Activated CD4-positive, alpha-beta memory T cell treated with anti-CD3 and anti-CD28 coated beads for 36 hours (primary cell): Measurements from ENCODE around the gene TTR. TPM values are rescaled to one million over a fixed set of nuclear protein-coding genes. Genes with fewer than 3 reads are reported as not detected.

ENCODE experiments used
- CTCF ChIA-PET: fragments of 350-600 bp; sonication (Branson Sonifier 250); formaldehyde crosslinking; loops from one replicate; lab custom pipeline; 2021; ENCODE audit warnings: antibody characterized with exemption, inconsistent platforms; lab: Charles Lee
- POLR2A ChIA-PET: fragments of 350-600 bp; sonication (Branson Sonifier 250); formaldehyde crosslinking; loops from one replicate; lab custom pipeline; 2021; ENCODE audit warnings: antibody characterized with exemption; lab: Charles Lee
- DNase-seq: peaks from one replicate; pipeline ENCODE4 v3.0.0-alpha.2; 2020
- H3K27ac Mint-ChIP-seq: one replicate; pipeline ENCODE4 v1.8.0; 2021; ENCODE audit warnings: mixed read lengths
- H3K27me3 Mint-ChIP-seq: one replicate; pipeline ENCODE4 v1.8.0; 2021; ENCODE audit warnings: mixed read lengths
- H3K36me3 Mint-ChIP-seq: one replicate; pipeline ENCODE4 v1.8.0; 2021; ENCODE audit warnings: mixed read lengths
- H3K4me1 Mint-ChIP-seq: one replicate; pipeline ENCODE4 v1.8.0; 2021; ENCODE audit warnings: low read depth, mixed read lengths
- H3K4me3 Mint-ChIP-seq: one replicate; pipeline ENCODE4 v1.8.0; 2021; ENCODE audit warnings: mild to moderate bottlenecking, mixed read lengths
- H3K9me3 Mint-ChIP-seq: one replicate; pipeline ENCODE4 v1.8.0; 2021; ENCODE audit warnings: mixed read lengths
- intact Hi-C: fragments of 100-400 bp; cut with micrococcal nuclease; formaldehyde crosslinking; loops from one replicate; pipeline ENCODE4 v1.15.1; 2023
- total RNA-seq, 2 experiments: library from RNA; stranded (reverse); gene quantifications; one replicate each; pipeline ENCODE4 v1.2.3, GENCODE V29; 2021

Gene TTR
- total RNA-seq, 2 experiments from 2014 or later = not detected

DNA sequence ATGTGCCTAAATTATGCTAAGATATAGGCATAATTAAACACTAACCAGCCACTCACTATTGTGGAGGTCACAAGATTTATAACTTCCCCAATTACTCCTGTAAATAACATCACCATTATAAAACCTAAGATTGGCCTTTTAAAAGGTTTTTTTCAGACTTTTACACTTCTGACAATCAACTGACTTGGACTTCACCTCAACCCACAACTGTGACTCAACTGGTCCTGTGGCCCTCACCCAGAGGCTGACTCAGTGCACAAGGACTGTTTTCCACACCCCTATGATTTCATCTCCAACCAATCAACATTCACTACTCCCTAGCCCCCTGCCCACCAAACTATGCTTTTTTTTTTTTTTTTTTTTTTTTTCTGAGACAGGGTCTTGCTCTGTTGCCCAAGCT is 11.6 kb downstream of the TTR start:
- Mint-ChIP-seq H3K27ac (no peak overlapping the region), H3K4me3 (no peak overlapping the region), H3K4me1 (no peaks in the 10 kb centered on the region), H3K36me3 (no peaks in the 10 kb centered on the region), H3K27me3 (peaks cover 7% of the 10 kb centered on the region), H3K9me3 (no peaks in the 10 kb centered on the region)
- peak; percentile 48 for DNase-seq
- POLR2A ChIA-PET = no interaction called here
- CTCF ChIA-PET = no interaction called here
- intact Hi-C loops = loop anchor here (2.0 kb wide), 1 partner anchor 81 kb away; the partner anchor contains the start of gene B4GALT6

DNA sequence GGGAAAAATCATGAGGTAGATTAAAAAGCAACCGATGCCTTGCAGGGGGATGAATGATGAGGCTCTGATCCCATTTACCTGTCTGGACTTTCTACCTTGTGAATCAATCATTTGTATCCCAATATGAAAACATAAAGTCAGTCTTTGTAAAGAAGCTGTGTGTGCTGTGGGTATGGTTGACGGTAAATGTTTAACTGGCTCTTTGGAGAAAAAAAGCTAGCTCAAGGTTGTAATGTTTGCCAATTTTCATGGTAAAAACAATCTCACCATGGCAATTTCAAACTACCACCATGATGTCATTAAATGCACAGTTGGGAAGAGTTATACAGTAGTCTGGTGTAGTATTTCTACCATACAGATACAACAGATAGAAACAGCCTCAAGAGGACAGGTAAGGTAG is 14.6 kb downstream of the TTR start:
- Mint-ChIP-seq H3K4me3 (no peak overlapping the region), H3K27ac (no peak overlapping the region), H3K27me3 (peaks cover 6% of the 10 kb centered on the region), H3K36me3 (no peaks in the 10 kb centered on the region), H3K4me1 (no peaks in the 10 kb centered on the region), H3K9me3 (no peaks in the 10 kb centered on the region)
- intact Hi-C loops = no loop called here
- POLR2A ChIA-PET = no interaction called here
- CTCF ChIA-PET = no interaction called here
- DNase-seq = no peak

DNA sequence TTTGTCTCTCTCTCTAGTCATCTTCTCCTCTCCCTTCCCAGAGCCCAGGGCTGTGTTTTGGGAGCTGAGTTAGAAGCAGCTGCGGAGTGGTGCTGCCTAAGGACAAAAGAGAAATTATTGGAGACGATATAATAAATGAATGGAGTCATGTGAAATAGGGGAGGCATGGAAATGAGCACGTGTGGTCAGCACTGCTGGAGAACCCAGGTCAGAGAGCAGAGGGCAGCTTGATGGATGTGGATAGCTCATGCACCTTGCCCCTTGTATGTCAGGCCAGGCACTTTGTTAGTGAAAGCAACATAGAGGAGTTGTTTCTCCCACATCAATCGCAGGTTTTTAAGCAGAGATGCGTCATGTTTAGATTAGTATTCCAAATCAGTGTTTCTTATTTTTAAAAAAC is 15.7 kb downstream of the TTR start:
- Mint-ChIP-seq H3K27me3 (peaks cover 6% of the 10 kb centered on the region), H3K4me3 (no peak overlapping the region), H3K27ac (no peak overlapping the region), H3K36me3 (no peaks in the 10 kb centered on the region), H3K4me1 (no peaks in the 10 kb centered on the region), H3K9me3 (no peaks in the 10 kb centered on the region)
- CTCF ChIA-PET = no interaction called here
- intact Hi-C loops = no loop called here
- POLR2A ChIA-PET = no interaction called here
- no peak for DNase-seq

DNA sequence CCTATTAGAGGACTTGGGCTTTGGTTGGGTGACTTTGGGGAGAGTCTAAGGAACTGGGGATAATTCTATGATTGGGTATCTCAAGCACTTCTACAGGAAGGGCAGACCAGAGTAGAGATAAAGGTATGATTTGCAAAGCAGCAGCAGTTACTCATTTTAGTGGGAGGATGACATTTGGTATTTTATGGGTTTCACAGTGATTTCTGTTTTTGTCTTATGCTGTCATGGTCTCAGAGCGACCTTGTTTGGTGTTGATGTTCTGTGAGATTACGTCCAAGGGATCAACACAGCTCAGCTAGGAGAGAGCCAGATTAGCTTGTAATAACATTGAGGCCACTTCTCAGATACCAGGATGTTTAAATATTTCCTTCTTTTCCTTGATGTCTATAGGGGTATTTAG is 18.2 kb downstream of the TTR start:
- no peaks in the 10 kb centered on the region for H3K9me3 Mint-ChIP-seq
- no peak for DNase-seq
- CTCF ChIA-PET = interaction anchor here (0.8 to 1.0 kb wide), 2 partner anchors 68 to 112 kb away, joined by 3 read pairs; no protein-coding TSS in a partner anchor
- no peak overlapping the region for H3K4me3 Mint-ChIP-seq
- peaks cover 2% of the 10 kb centered on the region for H3K27me3 Mint-ChIP-seq
- H3K27ac Mint-ChIP-seq = no peak overlapping the region
- H3K4me1 Mint-ChIP-seq = no peaks in the 10 kb centered on the region
- intact Hi-C loops = no loop called here
- H3K36me3 Mint-ChIP-seq = no peaks in the 10 kb centered on the region
- POLR2A ChIA-PET = no interaction called here

DNA sequence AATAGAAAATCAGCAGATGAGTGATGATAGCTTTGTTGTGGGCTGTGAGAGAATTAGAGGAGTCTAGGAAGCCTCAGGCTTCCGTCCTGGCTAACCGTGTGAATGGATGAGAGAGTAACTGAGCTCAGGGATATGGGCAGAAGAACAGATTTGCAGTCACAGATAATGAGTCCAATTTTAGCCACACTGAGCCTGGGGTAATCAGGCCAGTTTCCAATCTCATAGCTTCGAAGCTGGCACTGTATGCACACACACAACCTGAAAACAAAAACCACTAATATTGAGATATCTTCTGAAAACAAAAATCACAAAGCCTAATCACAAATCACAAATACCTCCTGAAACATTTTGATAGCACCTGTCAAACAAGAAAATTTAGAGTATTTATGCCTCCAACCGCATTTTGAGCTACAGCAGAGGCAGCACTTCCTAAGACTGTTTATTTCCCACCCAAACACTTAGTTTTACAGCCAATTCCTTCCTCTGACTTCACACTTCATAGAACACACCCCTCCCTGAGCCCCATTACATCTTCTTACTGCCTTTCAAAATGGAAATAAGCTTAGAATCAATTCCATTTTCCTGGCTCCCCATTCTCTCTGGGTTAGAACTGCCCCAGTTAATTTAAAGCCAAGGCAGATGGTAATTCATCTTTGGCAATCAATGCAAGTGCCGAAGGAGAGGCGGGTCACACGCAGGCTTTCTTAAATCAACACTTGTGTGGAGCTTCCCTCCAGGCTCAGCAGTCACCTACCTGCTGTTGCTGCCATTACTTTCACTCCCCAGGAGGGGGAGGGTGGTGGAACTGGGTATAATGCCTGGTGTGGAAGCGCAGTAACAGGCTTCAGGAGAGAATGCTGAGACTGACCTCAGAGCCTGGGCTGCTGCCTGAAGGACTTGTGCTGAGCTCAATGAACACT is 18.9 kb downstream of the TTR start:
- ChIA-PET CTCF (interaction anchor here (0.8 to 1.0 kb wide), 2 partner anchors 67 to 111 kb away, joined by 3 read pairs; no protein-coding TSS in a partner anchor), POLR2A (no interaction called here)
- Mint-ChIP-seq H3K27ac (no peak overlapping the region), H3K4me1 (no peaks in the 10 kb centered on the region), H3K36me3 (no peaks in the 10 kb centered on the region), H3K27me3 (peaks cover 4% of the 10 kb centered on the region), H3K9me3 (no peaks in the 10 kb centered on the region), H3K4me3 (no peak overlapping the region)
- DNase-seq = no peak
- intact Hi-C loops = no loop called here

DNA sequence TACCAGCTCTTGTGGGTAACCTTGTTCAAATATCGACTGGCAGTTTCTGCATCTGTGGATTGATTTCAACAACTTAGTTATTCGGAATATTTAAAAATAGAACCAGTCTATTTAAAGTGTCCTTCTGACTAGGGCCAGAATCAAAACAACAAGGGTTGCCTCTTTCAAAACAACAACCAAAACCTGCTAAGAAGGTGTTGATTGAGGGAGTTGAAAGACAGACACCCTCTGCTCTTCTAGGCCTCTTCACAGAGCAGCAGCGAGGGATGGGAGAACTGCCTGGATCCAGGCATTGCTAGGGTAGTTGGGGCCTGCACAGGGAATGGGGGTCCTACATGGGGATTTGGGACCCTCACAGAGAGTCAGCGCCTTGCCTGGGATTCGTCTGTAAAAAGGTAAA is 19.8 kb downstream of the TTR start:
- H3K27me3 Mint-ChIP-seq = peaks cover 2% of the 10 kb centered on the region
- H3K36me3 Mint-ChIP-seq = no peaks in the 10 kb centered on the region
- H3K4me3 Mint-ChIP-seq = no peak overlapping the region
- no peaks in the 10 kb centered on the region for H3K9me3 Mint-ChIP-seq
- no peaks in the 10 kb centered on the region for H3K4me1 Mint-ChIP-seq
- POLR2A ChIA-PET = no interaction called here
- DNase-seq = no peak
- intact Hi-C loops = no loop called here
- no peak overlapping the region for H3K27ac Mint-ChIP-seq
- CTCF ChIA-PET = no interaction called here

DNA sequence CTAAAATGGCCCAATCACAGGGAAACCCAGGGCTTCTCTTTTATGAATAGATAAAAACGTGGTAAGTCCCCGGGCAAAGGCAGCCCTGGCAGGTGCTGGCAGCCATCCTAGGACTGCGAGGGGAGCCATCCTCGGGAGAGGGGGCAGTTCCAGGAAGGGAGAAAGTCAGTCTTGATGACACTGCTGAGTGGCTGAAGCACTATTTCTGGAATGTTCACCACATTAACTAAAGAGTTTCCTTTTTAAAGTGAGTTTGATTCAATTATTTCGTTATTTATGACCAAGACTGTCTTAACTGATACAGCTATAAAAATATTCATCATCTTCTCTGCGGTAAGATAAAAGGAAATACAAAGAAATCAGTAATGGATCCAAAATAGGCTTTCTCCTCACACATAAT is 20.4 kb downstream of the TTR start:
- Mint-ChIP-seq H3K27ac (no peak overlapping the region), H3K9me3 (no peaks in the 10 kb centered on the region), H3K4me3 (no peak overlapping the region), H3K36me3 (no peaks in the 10 kb centered on the region), H3K4me1 (no peaks in the 10 kb centered on the region), H3K27me3 (peaks cover 4% of the 10 kb centered on the region)
- DNase-seq = no peak
- intact Hi-C loops = no loop called here
- ChIA-PET CTCF (no interaction called here), POLR2A (no interaction called here)

DNA sequence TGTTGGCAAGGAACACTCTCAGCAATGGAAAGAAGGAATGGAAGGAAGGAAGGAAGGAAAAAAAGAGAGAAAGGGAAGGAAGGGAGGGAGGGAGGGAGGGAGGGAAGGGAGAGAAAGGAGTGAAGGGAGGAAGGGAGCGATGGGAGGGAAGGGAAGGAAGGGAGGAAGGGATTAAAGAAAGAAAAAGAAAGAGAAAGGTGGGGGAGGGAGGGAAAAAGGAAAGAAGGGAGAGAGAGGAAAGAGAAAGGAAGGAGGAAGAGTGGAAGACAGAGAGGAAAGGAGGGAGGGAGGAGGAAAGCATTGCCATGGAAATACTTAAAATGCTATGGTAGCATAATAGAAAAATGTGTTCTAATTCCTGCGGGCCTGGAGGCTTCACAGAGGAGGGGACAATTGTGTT is 22.4 kb downstream of the TTR start:
- POLR2A ChIA-PET = no interaction called here
- peaks cover 11% of the 10 kb centered on the region for H3K27me3 Mint-ChIP-seq

DNA sequence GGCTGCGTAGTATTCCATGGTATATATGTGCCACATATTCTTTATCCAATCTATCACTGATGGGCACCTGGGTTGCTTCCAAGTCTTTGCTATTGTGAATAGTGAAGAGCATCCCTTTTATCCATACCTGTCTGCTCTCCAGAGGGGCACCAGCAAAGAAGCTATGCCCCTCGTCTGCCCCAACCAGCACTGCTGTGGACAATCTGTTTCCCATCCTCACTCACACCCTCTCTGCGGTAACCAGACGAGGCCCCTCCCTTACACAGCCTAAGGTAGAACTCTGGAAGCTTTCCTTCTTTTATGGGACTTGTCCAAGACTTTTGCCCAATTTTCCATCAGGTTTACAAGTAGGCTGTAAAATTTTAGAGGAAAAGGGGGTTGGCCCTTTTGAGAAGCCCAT is 24.9 kb downstream of the TTR start:
- peaks cover 13% of the 10 kb centered on the region for H3K27me3 Mint-ChIP-seq
- H3K4me3 Mint-ChIP-seq = no peak overlapping the region
- H3K9me3 Mint-ChIP-seq = no peaks in the 10 kb centered on the region
- H3K36me3 Mint-ChIP-seq = no peaks in the 10 kb centered on the region
- intact Hi-C loops = no loop called here
- CTCF ChIA-PET = no interaction called here
- no peaks in the 10 kb centered on the region for H3K4me1 Mint-ChIP-seq
- no peak overlapping the region for H3K27ac Mint-ChIP-seq
- DNase-seq = no peak
- POLR2A ChIA-PET = no interaction called here

More for the DNA sequence above, 22.4 kb downstream of the TTR start:
- H3K4me1 Mint-ChIP-seq = no peaks in the 10 kb centered on the region
- intact Hi-C loops = no loop called here
- CTCF ChIA-PET = no interaction called here
- H3K27ac Mint-ChIP-seq = no peak overlapping the region
- DNase-seq = no peak
- H3K9me3 Mint-ChIP-seq = no peaks in the 10 kb centered on the region
- H3K36me3 Mint-ChIP-seq = no peaks in the 10 kb centered on the region
- H3K4me3 Mint-ChIP-seq = no peak overlapping the region

DNA sequence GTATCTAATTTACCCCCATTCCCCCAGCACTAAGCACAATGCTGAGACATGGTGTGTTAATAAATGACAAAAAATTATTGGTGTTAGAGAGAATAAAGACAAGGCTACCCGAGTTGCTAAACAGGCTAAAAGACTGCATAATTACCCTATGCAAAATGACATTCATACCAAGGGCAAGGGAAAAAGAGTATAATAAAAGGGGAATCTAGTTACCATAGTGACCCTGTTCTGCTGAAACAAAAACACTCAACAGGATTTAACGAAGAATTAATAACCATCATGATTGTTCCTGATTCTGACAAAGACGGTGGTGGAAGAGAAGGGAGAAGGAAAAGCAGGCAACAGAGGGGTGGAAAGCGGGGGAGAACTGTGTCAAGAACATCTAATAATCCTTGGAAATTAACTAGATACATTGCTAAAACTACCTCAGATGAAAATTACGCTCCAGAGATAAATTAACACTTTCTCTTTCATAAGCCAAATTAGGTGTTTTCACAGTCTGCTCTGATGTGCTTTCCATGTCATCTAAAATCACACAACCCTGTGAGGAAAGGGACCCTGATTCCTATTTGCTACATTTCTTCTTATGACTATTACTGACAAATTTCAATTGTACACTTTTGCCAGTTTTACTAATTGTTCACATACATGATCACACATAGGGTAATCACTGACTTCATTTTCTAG is 25.5 kb downstream of the TTR start:
- ChIA-PET CTCF (no interaction called here), POLR2A (no interaction called here)
- Mint-ChIP-seq H3K4me1 (no peaks in the 10 kb centered on the region), H3K4me3 (no peak overlapping the region), H3K36me3 (no peaks in the 10 kb centered on the region), H3K9me3 (no peaks in the 10 kb centered on the region), H3K27ac (no peak overlapping the region), H3K27me3 (peaks cover 13% of the 10 kb centered on the region)
- intact Hi-C loops = no loop called here
- no peak for DNase-seq

DNA sequence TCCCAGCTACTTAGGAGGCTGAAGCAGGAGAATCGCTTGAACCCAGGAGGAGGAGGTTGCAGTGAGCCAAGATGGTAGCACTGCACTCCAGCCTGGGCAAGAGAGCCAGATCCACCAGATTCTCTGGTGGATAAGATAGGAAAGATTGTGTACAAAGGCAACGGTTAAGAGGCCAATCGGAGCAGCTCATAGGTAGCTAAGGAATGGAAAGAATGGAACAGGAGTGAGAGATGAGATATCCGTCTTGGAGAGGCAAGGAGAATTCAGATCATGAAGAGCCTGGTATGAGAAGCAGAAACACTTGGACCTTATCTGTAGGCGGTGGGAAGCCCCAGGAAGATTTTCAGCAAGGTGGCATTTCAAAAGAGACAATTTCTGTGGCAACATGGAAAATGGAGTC is 27.1 kb downstream of the TTR start:
- peaks cover 13% of the 10 kb centered on the region for H3K27me3 Mint-ChIP-seq
- ChIA-PET CTCF (no interaction called here), POLR2A (no interaction called here)
- DNase-seq = no peak
- H3K4me1 Mint-ChIP-seq = no peaks in the 10 kb centered on the region
- no peak overlapping the region for H3K4me3 Mint-ChIP-seq
- no peaks in the 10 kb centered on the region for H3K36me3 Mint-ChIP-seq
- H3K9me3 Mint-ChIP-seq = no peaks in the 10 kb centered on the region
- no peak overlapping the region for H3K27ac Mint-ChIP-seq
- intact Hi-C loops = no loop called here

DNA sequence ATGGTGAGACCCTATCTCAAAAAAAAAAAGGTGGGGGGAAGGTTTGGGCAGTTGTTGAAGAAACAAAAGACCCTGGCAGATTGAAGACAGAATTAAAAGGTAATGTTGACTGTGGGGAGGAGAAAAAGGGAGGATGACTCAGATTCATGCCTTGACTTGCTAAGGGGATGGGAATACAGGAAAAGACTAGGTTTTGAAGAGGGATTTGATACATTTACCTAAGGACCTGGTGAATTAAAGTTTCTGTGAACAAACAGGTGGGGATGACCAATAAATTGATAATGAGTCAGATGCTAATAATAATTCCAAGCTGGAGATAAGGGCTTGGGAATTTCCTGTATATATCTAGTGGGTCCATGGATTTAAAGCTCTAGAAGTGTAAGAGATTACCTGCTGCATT is 27.6 kb downstream of the TTR start:
- ChIA-PET POLR2A (no interaction called here), CTCF (no interaction called here)
- Mint-ChIP-seq H3K4me1 (no peaks in the 10 kb centered on the region), H3K36me3 (no peaks in the 10 kb centered on the region), H3K9me3 (no peaks in the 10 kb centered on the region), H3K27me3 (peaks cover 13% of the 10 kb centered on the region), H3K27ac (no peak overlapping the region), H3K4me3 (no peak overlapping the region)
- intact Hi-C loops = no loop called here
- no peak for DNase-seq
